K562 (cell line): ENCODE data around the gene MFSD2B. TPM values are rescaled to one million over a fixed set of nuclear protein-coding genes. Genes with fewer than 3 reads are reported as not detected.

Experiments
- HSF4 ChIP-seq: fragments of 250-450 bp; sonication (Bioruptor Pico); IDR thresholded peaks from 2 replicates; pipeline ENCODE4 v2.1.2; 2022; ENCODE audit warnings: mild to moderate bottlenecking, moderate library complexity, borderline replicate concordance
- KLF6 ChIP-seq: fragments of 250-450 bp; sonication (Bioruptor Pico); IDR thresholded peaks from 2 replicates; pipeline ENCODE4 v1.4.0; 2020; ENCODE audit warnings: mild to moderate bottlenecking, moderate library complexity, borderline replicate concordance
- NBN ChIP-seq: fragments of 450-650 bp; IDR thresholded peaks from 2 replicates; pipeline ENCODE4 v1.6.1; 2016; ENCODE audit warnings: low read depth, mild to moderate bottlenecking
- RBM14 ChIP-seq: fragments of 200-400 bp; formaldehyde crosslinking; IDR thresholded peaks from 2 replicates; pipeline ENCODE4 v1.6.1; 2018; ENCODE audit warnings: low read depth, mild to moderate bottlenecking, low read length, moderate library complexity, borderline replicate concordance; ENCODE audit not compliant: insufficient read depth
- SRF ChIP-seq, 2 experiments: fragments of 250-450, 450-650 bp in 1 of 2; sonication (Bioruptor Pico) in 1 of 2; sonication (generic) in 1 of 2; formaldehyde crosslinking; IDR thresholded peaks; 2 replicates each; pipeline versions ENCODE4 v1.5.0 to v1.5.1; 2020 to 2022; ENCODE audit warnings: mild to moderate bottlenecking in 1 of 2, missing genetic modification reagents in 1 of 2
- SRSF1 ChIP-seq: fragments of 200-400 bp; formaldehyde crosslinking; IDR thresholded peaks from 2 replicates; pipeline ENCODE4 v1.6.1; 2017; ENCODE audit warnings: mild to moderate bottlenecking, low read depth, low read length, moderate library complexity
- ZNF445 ChIP-seq: fragments of 250-450 bp; sonication (Bioruptor Pico); IDR thresholded peaks from 2 replicates; pipeline ENCODE4 v1.4.0; 2020; ENCODE audit warnings: low read depth, mild to moderate bottlenecking, moderate library complexity
- polyA plus RNA-seq, 8 experiments: library from polyadenylated mRNA; depleted of rRNA in 4 of 8; stranded (reverse) in 5 of 8; unstranded in 3 of 8; fragments of >200 nt; fragmentation: Nextera tagmentation in 2 of 8; fragmentation: Illumina TruSeq in 1 of 8; extraction: Ambion mirVana in 2 of 8; extraction: Trizol in 1 of 8; gene quantifications; 2 replicates each; pipeline versions ENCODE4 v1.2.1 to v1.2.3, GENCODE V29; 2011 to 2014; ENCODE audit warnings: inconsistent platforms in 1 of 8, missing spikeins in 1 of 8
- total RNA-seq, 7 experiments: library from RNA; depleted of rRNA in 6 of 7; stranded (reverse); fragments of >200 nt in 6 of 7; fragmentation: Illumina TruSeq in 2 of 7; extraction: Trizol in 2 of 7; gene quantifications; 2 replicates each; pipeline versions ENCODE4 v1.2.1 to v1.2.3, GENCODE V29; 2011 to 2021; ENCODE audit warnings: low replicate concordance in 1 of 7
- TF ChIP-seq, protein P1 (sequence below): fragments of 450-650 bp; IDR thresholded peaks from 2 replicates; pipeline ENCODE4 v1.7.1; 2018; ENCODE audit warnings: mild to moderate bottlenecking, low read depth; ENCODE audit not compliant: partially characterized antibody
- TF ChIP-seq, protein P2 (sequence below): sonication (generic); formaldehyde crosslinking; IDR thresholded peaks from 2 replicates; pipeline ENCODE4 v1.8.0; 2022; ENCODE audit warnings: mild to moderate bottlenecking, missing genetic modification reagents
- TF ChIP-seq, protein P3 (sequence below): fragments of 250-450 bp; sonication (Bioruptor Pico); IDR thresholded peaks from 2 replicates; pipeline ENCODE4 v1.4.0; 2020; ENCODE audit warnings: mild to moderate bottlenecking, moderate library complexity

MFSD2B gene
- total and polyA plus RNA-seq, 9 of the 15 experiments (the other 6 are each of a cell fraction or from before 2014, with no cell fraction given): 2.6 to 10.9 (median 6.8) TPM

DNA sequence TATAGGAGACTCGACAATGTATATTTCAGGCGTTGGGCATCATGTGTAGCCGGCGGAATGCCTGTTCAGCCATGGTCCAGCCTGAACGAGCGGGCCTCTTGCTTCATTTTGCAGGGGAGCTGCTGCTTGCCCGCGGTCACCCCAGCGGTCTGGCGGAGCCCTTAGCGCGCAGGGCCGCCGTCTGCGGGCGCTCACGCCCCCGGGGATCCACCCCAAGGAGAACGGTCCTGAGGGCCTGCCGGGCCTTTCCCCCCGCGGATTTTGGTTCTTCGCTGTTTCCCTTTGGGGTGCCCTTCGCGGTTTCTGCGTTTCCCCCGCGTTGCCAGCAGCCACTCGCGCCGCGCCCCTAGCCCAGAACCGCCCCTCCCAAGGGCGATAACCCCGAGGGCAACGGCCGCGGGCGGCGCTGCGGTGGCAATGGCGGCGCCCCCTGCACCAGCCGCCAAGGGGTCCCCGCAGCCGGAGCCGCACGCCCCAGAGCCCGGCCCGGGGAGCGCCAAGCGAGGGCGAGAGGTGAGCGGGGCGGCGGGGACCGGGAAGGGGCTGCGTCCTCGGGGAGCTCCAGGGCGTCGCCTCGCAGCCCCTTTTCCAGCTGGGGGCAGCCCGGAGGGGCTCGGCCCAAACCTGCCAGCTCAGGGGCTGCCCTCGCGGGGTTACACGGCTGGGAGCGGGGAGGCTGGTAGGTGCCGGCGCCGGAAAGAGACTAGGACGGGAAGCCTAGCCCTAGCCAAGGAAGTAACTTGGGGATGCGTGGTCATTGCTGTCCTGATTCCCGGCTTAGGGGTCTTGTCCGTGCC, at the start of gene MFSD2B (continued):
- TF ChIP-seq NBN (no peak), ZNF445 (CRISPR knock-in tag) (no peak), SRF (CRISPR knock-in tag; IDR thresholded peaks at IDR 0.05) (no peak), RBM14 (peak; percentile 56; the same call in 1 of the 2 replicates), HSF4 (CRISPR knock-in tag) (no peak), SRSF1 (no peak), KLF6 (peak; percentile 27; the same call in 1 of the 2 replicates)
- TF ChIP-seq, protein P1, sequence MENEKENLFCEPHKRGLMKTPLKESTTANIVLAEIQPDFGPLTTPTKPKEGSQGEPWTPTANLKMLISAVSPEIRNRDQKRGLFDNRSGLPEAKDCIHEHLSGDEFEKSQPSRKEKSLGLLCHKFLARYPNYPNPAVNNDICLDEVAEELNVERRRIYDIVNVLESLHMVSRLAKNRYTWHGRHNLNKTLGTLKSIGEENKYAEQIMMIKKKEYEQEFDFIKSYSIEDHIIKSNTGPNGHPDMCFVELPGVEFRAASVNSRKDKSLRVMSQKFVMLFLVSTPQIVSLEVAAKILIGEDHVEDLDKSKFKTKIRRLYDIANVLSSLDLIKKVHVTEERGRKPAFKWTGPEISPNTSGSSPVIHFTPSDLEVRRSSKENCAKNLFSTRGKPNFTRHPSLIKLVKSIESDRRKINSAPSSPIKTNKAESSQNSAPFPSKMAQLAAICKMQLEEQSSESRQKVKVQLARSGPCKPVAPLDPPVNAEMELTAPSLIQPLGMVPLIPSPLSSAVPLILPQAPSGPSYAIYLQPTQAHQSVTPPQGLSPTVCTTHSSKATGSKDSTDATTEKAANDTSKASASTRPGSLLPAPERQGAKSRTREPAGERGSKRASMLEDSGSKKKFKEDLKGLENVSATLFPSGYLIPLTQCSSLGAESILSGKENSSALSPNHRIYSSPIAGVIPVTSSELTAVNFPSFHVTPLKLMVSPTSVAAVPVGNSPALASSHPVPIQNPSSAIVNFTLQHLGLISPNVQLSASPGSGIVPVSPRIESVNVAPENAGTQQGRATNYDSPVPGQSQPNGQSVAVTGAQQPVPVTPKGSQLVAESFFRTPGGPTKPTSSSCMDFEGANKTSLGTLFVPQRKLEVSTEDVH: no peak
- TF ChIP-seq, protein P2, sequence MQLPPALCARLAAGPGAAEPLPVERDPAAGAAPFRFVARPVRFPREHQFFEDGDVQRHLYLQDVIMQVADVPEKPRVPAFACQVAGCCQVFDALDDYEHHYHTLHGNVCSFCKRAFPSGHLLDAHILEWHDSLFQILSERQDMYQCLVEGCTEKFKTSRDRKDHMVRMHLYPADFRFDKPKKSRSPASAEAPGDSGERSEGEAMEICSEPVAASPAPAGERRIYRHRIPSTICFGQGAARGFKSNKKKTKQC (CRISPR knock-in tag): no peak
- TF ChIP-seq, protein P3, sequence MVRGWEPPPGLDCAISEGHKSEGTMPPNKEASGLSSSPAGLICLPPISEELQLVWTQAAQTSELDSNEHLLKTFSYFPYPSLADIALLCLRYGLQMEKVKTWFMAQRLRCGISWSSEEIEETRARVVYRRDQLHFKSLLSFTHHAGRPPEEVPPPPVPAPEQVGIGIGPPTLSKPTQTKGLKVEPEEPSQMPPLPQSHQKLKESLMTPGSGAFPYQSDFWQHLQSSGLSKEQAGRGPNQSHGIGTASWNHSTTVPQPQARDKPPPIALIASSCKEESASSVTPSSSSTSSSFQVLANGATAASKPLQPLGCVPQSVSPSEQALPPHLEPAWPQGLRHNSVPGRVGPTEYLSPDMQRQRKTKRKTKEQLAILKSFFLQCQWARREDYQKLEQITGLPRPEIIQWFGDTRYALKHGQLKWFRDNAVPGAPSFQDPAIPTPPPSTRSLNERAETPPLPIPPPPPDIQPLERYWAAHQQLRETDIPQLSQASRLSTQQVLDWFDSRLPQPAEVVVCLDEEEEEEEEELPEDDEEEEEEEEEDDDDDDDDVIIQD (CRISPR knock-in tag): no peak
